HepG2 (cell line): ENCODE measurements around the gene MAGEA9B. TPM values are rescaled to one million over a fixed set of nuclear protein-coding genes. Genes with fewer than 3 reads are reported as not detected.
A peak's percentile ranks its signal among the peaks of the same experiment; 100 is the strongest.

Experiments
- AGO1 ChIP-seq: fragments of 200-400 bp; formaldehyde crosslinking; IDR thresholded peaks from 2 replicates; pipeline ENCODE4 v1.6.1; 2017; ENCODE audit warnings: mild to moderate bottlenecking, low read depth, low read length, moderate library complexity; ENCODE audit not compliant: poor library complexity, severe bottlenecking
- ARNT ChIP-seq: fragments of 450-650 bp; IDR thresholded peaks from 2 replicates; pipeline ENCODE4 v1.6.1; 2017
- CEBPG ChIP-seq: IDR thresholded peaks from 2 replicates; pipeline ENCODE4 v1.6.1; 2016
- FLYWCH1 ChIP-seq: sonication (generic); formaldehyde crosslinking; IDR thresholded peaks from 2 replicates; pipeline ENCODE4 v1.8.1; 2023; ENCODE audit warnings: mild to moderate bottlenecking, missing genetic modification reagents
- HDAC1 ChIP-seq: sonication (generic); formaldehyde crosslinking; IDR thresholded peaks from 2 replicates; pipeline ENCODE4 v1.5.1; 2020; ENCODE audit warnings: mild to moderate bottlenecking, missing genetic modification reagents
- HMGA1 ChIP-seq: sonication (generic); formaldehyde crosslinking; conservative IDR thresholded peaks from 2 replicates; pipeline ENCODE4 v1.4.0; 2020; ENCODE audit warnings: missing genetic modification reagents
- KAT8 ChIP-seq: IDR thresholded peaks from 2 replicates; pipeline ENCODE4 v1.6.1; 2016; ENCODE audit warnings: missing genetic modification reagents, missing compliant biosample characterization
- NCOA5 ChIP-seq: sonication (generic); formaldehyde crosslinking; IDR thresholded peaks from 2 replicates; pipeline ENCODE4 v1.4.0; 2020; ENCODE audit warnings: missing genetic modification reagents
- NR2C2 ChIP-seq: sonication (generic); formaldehyde crosslinking; IDR thresholded peaks from 2 replicates; pipeline ENCODE4 v1.4.0; 2020; ENCODE audit warnings: missing genetic modification reagents, mild to moderate bottlenecking, moderate library complexity, borderline replicate concordance
- POLR2A ChIP-seq, 2 experiments: IDR thresholded peaks; 2 replicates each; pipeline ENCODE4 v1.6.1; 2011; ENCODE audit warnings: low read depth in 2 of 2, low read length in 2 of 2, mild to moderate bottlenecking in 1 of 2, moderate library complexity in 1 of 2; ENCODE audit not compliant: insufficient read depth in 1 of 2
- RFX3 ChIP-seq: IDR thresholded peaks from 2 replicates; pipeline ENCODE4 v1.6.1; 2016; ENCODE audit warnings: missing biosample characterization, missing genetic modification reagents
- SIN3A ChIP-seq: IDR thresholded peaks from 2 replicates; pipeline ENCODE4 v1.6.1; 2011; ENCODE audit warnings: low read depth, mild to moderate bottlenecking, control low read depth, low read length, borderline replicate concordance
- SOX5 ChIP-seq: IDR thresholded peaks from 2 replicates; pipeline ENCODE4 v1.6.1; 2016; ENCODE audit warnings: borderline replicate concordance
- THAP11 ChIP-seq: IDR thresholded peaks from 2 replicates; pipeline ENCODE4 v1.6.1; 2016; ENCODE audit warnings: missing biosample characterization, missing genetic modification reagents
- UBTF ChIP-seq: sonication (generic); formaldehyde crosslinking; IDR thresholded peaks from 2 replicates; pipeline ENCODE4 v1.4.0; 2020; ENCODE audit warnings: mild to moderate bottlenecking, missing genetic modification reagents
- ZBTB10 ChIP-seq: sonication (generic); formaldehyde crosslinking; IDR thresholded peaks from 2 replicates; pipeline ENCODE4 v1.4.0; 2020; ENCODE audit warnings: missing genetic modification reagents, borderline replicate concordance
- ZBTB38 ChIP-seq: sonication (generic); formaldehyde crosslinking; IDR thresholded peaks from 2 replicates; pipeline ENCODE4 v1.5.1; 2020; ENCODE audit warnings: mild to moderate bottlenecking, missing genetic modification reagents
- ZFP90 ChIP-seq: sonication (generic); formaldehyde crosslinking; IDR thresholded peaks from 2 replicates; pipeline ENCODE4 v1.8.0; 2022; ENCODE audit warnings: missing genetic modification reagents, mild to moderate bottlenecking, inconsistent platforms, borderline replicate concordance
- ZFX ChIP-seq: sonication (generic); formaldehyde crosslinking; IDR thresholded peaks from 2 replicates; pipeline ENCODE4 v1.4.0; 2020; ENCODE audit warnings: mild to moderate bottlenecking, low read depth, missing genetic modification reagents, moderate library complexity
- ZKSCAN8 ChIP-seq: IDR thresholded peaks from 2 replicates; pipeline ENCODE4 v1.6.1; 2016; ENCODE audit warnings: borderline replicate concordance, missing genetic modification reagents, missing compliant biosample characterization
- ZNF143 ChIP-seq: sonication (generic); formaldehyde crosslinking; IDR thresholded peaks from 2 replicates; pipeline ENCODE4 v1.4.0; 2020; ENCODE audit warnings: missing genetic modification reagents
- polyA plus RNA-seq, 8 experiments: library from polyadenylated mRNA; depleted of rRNA in 3 of 8; stranded (reverse) in 7 of 8; unstranded in 1 of 8; fragments of >200 nt; fragmentation: Illumina TruSeq in 4 of 8; extraction: Trizol in 4 of 8; gene quantifications; 2 replicates each; pipeline versions ENCODE4 v1.2.1 to v1.2.3, GENCODE V29; 2011 to 2016; ENCODE audit warnings: low read depth in 4 of 8, missing spikeins in 1 of 8, mixed read lengths in 1 of 8; ENCODE audit not compliant: insufficient read depth in 1 of 8
- total RNA-seq, 5 experiments: library from RNA; depleted of rRNA; stranded (reverse); fragments of >200 nt; fragmentation: Illumina TruSeq; extraction: Trizol; gene quantifications; 2 replicates each; pipeline ENCODE4 v1.2.3, GENCODE V29; 2016; ENCODE audit warnings: low read depth in 1 of 5
- TF ChIP-seq, protein P1 (sequence below): sonication (generic); formaldehyde crosslinking; IDR thresholded peaks from 2 replicates; pipeline ENCODE4 v1.5.1; 2020; ENCODE audit warnings: missing genetic modification reagents, mild to moderate bottlenecking, borderline replicate concordance
- TF ChIP-seq, protein P2 (sequence below): sonication (generic); formaldehyde crosslinking; IDR thresholded peaks from 2 replicates; pipeline ENCODE4 v1.5.0; 2020; ENCODE audit warnings: missing genetic modification reagents

The MAGEA9B gene
- total and polyA plus RNA-seq, 2 of the 13 experiments (the other 11 are each of a cell fraction or from before 2014, with no cell fraction given) = 0.07 to 0.11 TPM

DNA sequence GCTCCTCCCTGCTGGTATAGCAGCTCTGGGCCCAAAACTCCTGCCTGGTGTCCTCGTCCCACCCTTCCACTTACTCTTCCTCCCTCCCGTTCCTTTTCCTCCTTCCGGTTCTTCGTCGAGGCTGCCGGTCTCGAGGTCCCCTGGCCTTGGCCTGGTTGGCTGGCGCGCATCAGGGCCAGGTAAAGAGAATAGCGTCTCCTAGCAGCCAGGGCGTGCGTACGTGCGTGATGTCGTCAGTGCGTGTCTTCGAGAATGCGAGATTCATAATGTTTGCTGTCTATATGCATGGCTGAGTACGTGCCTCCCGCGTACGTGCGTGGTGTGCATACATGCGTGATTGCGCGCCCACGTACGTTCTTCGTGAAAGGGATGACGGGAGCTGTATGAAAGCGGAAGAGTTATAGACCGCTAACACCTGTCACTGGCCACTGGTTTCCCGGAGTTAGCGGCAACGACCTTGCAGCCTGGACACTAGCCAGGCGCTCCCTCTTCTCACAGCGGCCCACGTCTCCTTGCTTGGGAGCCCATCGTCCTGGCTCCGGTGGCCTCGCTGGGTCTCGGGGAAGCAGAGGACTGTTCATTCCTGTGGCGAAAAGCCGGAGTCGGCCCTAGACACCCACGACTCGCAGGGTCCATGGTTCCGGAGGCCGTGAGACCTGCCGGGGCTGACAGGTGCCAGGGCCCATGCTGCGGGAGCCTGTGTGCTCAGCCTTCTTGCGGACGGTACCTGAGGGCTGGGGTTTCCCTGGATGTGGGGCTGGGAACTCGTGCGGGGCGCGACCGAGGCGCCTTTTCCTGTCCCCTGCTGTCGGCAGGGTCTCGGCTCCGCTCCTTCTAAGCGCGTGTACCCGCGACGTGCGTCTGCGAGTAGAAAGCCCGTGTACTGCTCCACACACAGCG, 46.4 kb downstream of the MAGEA9B start, which contains the start of gene EOLA1 (continued):
- TF ChIP-seq UBTF (0 out of 2 replicates have a peak, but pooled peaks have one; percentile 42), ZBTB38 (0 out of 2 replicates have a peak, but pooled peaks have one; percentile 23), HMGA1 (CRISPR knock-in tag) (no peak), AGO1 (no peak), ARNT (no peak), POLR2A (IDR thresholded peaks at IDR 0.05; ENCODE audit: insufficient read depth in 1 of 2, low read depth in 2 of 2, low read length in 2 of 2) (peak; percentile 50; a peak in 2 of 4 replicates), ZKSCAN8 (CRISPR knock-in tag) (no peak), HDAC1 (peak; percentile 72), ZNF143 (CRISPR knock-in tag) (peak; percentile 89), CEBPG (CRISPR knock-in tag) (peak; percentile 36; the same call in 1 of the 2 replicates), ZBTB10 (CRISPR knock-in tag) (no peak), THAP11 (CRISPR knock-in tag) (peak; percentile 89), NCOA5 (CRISPR knock-in tag) (no peak), ZFP90 (no peak; the same call in 1 of the 2 replicates), KAT8 (CRISPR knock-in tag) (peak; percentile 70), FLYWCH1 (CRISPR knock-in tag) (no peak), NR2C2 (CRISPR knock-in tag) (peak; percentile 30; the same call in 1 of the 2 replicates), SIN3A (peak; percentile 70; the same call in 1 of the 2 replicates), ZFX (CRISPR knock-in tag) (peak; percentile 78), SOX5 (CRISPR knock-in tag) (0 out of 2 replicates have a peak, but pooled peaks have one; percentile 8), RFX3 (peak; percentile 56)
- TF ChIP-seq, protein P1, sequence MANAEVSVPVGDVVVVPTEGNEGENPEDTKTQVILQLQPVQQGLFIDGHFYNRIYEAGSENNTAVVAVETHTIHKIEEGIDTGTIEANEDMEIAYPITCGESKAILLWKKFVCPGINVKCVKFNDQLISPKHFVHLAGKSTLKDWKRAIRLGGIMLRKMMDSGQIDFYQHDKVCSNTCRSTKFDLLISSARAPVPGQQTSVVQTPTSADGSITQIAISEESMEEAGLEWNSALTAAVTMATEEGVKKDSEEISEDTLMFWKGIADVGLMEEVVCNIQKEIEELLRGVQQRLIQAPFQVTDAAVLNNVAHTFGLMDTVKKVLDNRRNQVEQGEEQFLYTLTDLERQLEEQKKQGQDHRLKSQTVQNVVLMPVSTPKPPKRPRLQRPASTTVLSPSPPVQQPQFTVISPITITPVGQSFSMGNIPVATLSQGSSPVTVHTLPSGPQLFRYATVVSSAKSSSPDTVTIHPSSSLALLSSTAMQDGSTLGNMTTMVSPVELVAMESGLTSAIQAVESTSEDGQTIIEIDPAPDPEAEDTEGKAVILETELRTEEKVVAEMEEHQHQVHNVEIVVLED = peak; percentile 100
- TF ChIP-seq, protein P2, sequence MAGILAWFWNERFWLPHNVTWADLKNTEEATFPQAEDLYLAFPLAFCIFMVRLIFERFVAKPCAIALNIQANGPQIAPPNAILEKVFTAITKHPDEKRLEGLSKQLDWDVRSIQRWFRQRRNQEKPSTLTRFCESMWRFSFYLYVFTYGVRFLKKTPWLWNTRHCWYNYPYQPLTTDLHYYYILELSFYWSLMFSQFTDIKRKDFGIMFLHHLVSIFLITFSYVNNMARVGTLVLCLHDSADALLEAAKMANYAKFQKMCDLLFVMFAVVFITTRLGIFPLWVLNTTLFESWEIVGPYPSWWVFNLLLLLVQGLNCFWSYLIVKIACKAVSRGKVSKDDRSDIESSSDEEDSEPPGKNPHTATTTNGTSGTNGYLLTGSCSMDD = no peak
